ENCODE measurements around the gene FOXE1.

The FOXE1 gene

GRCh38 chr9:97853056-97853843 is at the start of gene FOXE1:
Gene FOXE1, plus strand, starts transcription at chr9:97853226. Its CDS starts 689 bp downstream, at chr9:97853915.
- no peak for DNase-seq

GRCh38 chr9:97804059-97804365 is 49.0 kb upstream of the FOXE1 start:
- no peak for DNase-seq

GRCh38 chr9:97806721-97807120 is 46.3 kb upstream of the FOXE1 start:
- no peak for DNase-seq

GRCh38 chr9:97807681-97808080 is 45.3 kb upstream of the FOXE1 start:
- DNase-seq, result no peak

GRCh38 chr9:97808415-97808814 is 44.6 kb upstream of the FOXE1 start:
- no peak for DNase-seq

GRCh38 chr9:97808972-97809371 is 44.1 kb upstream of the FOXE1 start:
- no peak for DNase-seq

- DNase-seq, result no peak
Observed at GRCh38 chr9:97809666-97810344, 43.2 kb upstream of the FOXE1 start.

- no peak for DNase-seq
Observed at GRCh38 chr9:97811533-97812246, 41.3 kb upstream of the FOXE1 start.

GRCh38 chr9:97812247-97812543 is 40.8 kb upstream of the FOXE1 start:
- no peak for DNase-seq

- DNase-seq, result no peak
Observed at GRCh38 chr9:97813072-97813471, 40.0 kb upstream of the FOXE1 start.

- no peak for DNase-seq
Observed at GRCh38 chr9:97819735-97820134, 33.3 kb upstream of the FOXE1 start.

GRCh38 chr9:97820373-97820772 is 32.7 kb upstream of the FOXE1 start:
- no peak for DNase-seq

GRCh38 chr9:97830884-97831829 is 21.9 kb upstream of the FOXE1 start:
- DNase-seq, result no peak

GRCh38 chr9:97831843-97832636 is 21.0 kb upstream of the FOXE1 start:
- DNase-seq, result no peak

- no peak for DNase-seq
Observed at GRCh38 chr9:97840521-97840920, 12.5 kb upstream of the FOXE1 start.

GRCh38 chr9:97842960-97843359 is 10.1 kb upstream of the FOXE1 start:
- DNase-seq, result no peak

GRCh38 chr9:97845130-97845529 is 7.9 kb upstream of the FOXE1 start:
- no peak for DNase-seq

- DNase-seq, result no peak
Observed at GRCh38 chr9:97845763-97846162, 7.3 kb upstream of the FOXE1 start.

- no peak for DNase-seq
Observed at GRCh38 chr9:97846347-97846746, 6.7 kb upstream of the FOXE1 start.

GRCh38 chr9:97847474-97848214 is 5.4 kb upstream of the FOXE1 start:
- DNase-seq, result no peak

- no peak for DNase-seq
Observed at GRCh38 chr9:97848215-97848479, 4.9 kb upstream of the FOXE1 start.

Measured in 8988T (cell line).